Measurements from ENCODE around the gene FAM120B.

FAM120B gene

GRCh38 chr6:170355661-170356060, 49.1 kb downstream of the FAM120B start:
- no peaks in the 10 kb centered on the region for H3K27me3 ChIP-seq (ENCODE audit: insufficient read depth, low read length)
- H3F3A ChIP-seq (ENCODE audit: insufficient read depth, low read length), result no peaks in the 10 kb centered on the region
- no peak overlapping the region for H2AFZ ChIP-seq (ENCODE audit: low read length)
- TF ChIP-seq, protein P1, sequence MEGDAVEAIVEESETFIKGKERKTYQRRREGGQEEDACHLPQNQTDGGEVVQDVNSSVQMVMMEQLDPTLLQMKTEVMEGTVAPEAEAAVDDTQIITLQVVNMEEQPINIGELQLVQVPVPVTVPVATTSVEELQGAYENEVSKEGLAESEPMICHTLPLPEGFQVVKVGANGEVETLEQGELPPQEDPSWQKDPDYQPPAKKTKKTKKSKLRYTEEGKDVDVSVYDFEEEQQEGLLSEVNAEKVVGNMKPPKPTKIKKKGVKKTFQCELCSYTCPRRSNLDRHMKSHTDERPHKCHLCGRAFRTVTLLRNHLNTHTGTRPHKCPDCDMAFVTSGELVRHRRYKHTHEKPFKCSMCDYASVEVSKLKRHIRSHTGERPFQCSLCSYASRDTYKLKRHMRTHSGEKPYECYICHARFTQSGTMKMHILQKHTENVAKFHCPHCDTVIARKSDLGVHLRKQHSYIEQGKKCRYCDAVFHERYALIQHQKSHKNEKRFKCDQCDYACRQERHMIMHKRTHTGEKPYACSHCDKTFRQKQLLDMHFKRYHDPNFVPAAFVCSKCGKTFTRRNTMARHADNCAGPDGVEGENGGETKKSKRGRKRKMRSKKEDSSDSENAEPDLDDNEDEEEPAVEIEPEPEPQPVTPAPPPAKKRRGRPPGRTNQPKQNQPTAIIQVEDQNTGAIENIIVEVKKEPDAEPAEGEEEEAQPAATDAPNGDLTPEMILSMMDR (IDR thresholded peaks at IDR 0.05; ENCODE audit: low read length), result no peak
- no peak for TF ChIP-seq EZH2 (IDR thresholded peaks at IDR 0.05; ENCODE audit: borderline replicate concordance, low read length)
- H3K27ac ChIP-seq (ENCODE audit: low read depth, low read length, poor library complexity, severe bottlenecking), result no peak overlapping the region
- H3K9me2 ChIP-seq (ENCODE audit: low read depth, low read length), result no peaks in the 10 kb centered on the region
- peaks cover 23% of the 10 kb centered on the region for H3K36me3 ChIP-seq (ENCODE audit: insufficient read depth, low read length)
- H3K9me3 ChIP-seq (ENCODE audit: low read length), result no peaks in the 10 kb centered on the region; the same call in 1 of the 2 replicates
- no peak overlapping the region for H3K4me2 ChIP-seq (ENCODE audit: low read length)
- no peaks in the 10 kb centered on the region for H3K4me1 ChIP-seq (ENCODE audit: insufficient read depth, low read length, severe bottlenecking)
- no peak overlapping the region for H3K4me3 ChIP-seq (ENCODE audit: low read depth, low read length, poor library complexity, severe bottlenecking)
- no peak overlapping the region for H3K9ac ChIP-seq (ENCODE audit: low read length)
- H3K79me2 ChIP-seq (ENCODE audit: insufficient read depth, low read length), result no peaks in the 10 kb centered on the region
- H4K20me1 ChIP-seq (ENCODE audit: insufficient read depth, low read length), result no peaks in the 10 kb centered on the region

GRCh38 chr6:170357812-170358211, 51.3 kb downstream of the FAM120B start:
- Histone ChIP-seq H2AFZ (ENCODE audit: low read length) (no peak overlapping the region), H3K4me3 (ENCODE audit: low read depth, low read length, poor library complexity, severe bottlenecking) (no peak overlapping the region), H3K9me2 (ENCODE audit: low read depth, low read length) (no peaks in the 10 kb centered on the region), H3K36me3 (ENCODE audit: insufficient read depth, low read length) (peaks cover 17% of the 10 kb centered on the region), H3F3A (ENCODE audit: insufficient read depth, low read length) (no peaks in the 10 kb centered on the region), H3K9me3 (ENCODE audit: low read length) (no peaks in the 10 kb centered on the region), H3K79me2 (ENCODE audit: insufficient read depth, low read length) (no peaks in the 10 kb centered on the region), H3K4me2 (ENCODE audit: low read length) (no peak overlapping the region), H3K4me1 (ENCODE audit: insufficient read depth, low read length, severe bottlenecking) (no peaks in the 10 kb centered on the region), H3K9ac (ENCODE audit: low read length) (no peak overlapping the region), H4K20me1 (ENCODE audit: insufficient read depth, low read length) (no peaks in the 10 kb centered on the region), H3K27me3 (ENCODE audit: insufficient read depth, low read length) (no peaks in the 10 kb centered on the region), H3K27ac (ENCODE audit: low read depth, low read length, poor library complexity, severe bottlenecking) (no peak overlapping the region)
- TF ChIP-seq, protein P1 (IDR thresholded peaks at IDR 0.05; ENCODE audit: low read length), result no peak
- no peak for TF ChIP-seq EZH2 (IDR thresholded peaks at IDR 0.05; ENCODE audit: borderline replicate concordance, low read length)

- TF ChIP-seq EZH2 (IDR thresholded peaks at IDR 0.05; ENCODE audit: borderline replicate concordance, low read length), result no peak
- TF ChIP-seq, protein P1 (IDR thresholded peaks at IDR 0.05; ENCODE audit: low read length), result no peak
- Histone ChIP-seq H3K4me1 (ENCODE audit: insufficient read depth, low read length, severe bottlenecking) (no peaks in the 10 kb centered on the region), H3K27me3 (ENCODE audit: insufficient read depth, low read length) (no peaks in the 10 kb centered on the region)
These were observed 51.9 kb downstream of the FAM120B start for GRCh38 chr6:170358496-170358895.

More at GRCh38 chr6:170358496-170358895, 51.9 kb downstream of the FAM120B start:
- H2AFZ ChIP-seq (ENCODE audit: low read length), result no peak overlapping the region
- no peak overlapping the region for H3K4me3 ChIP-seq (ENCODE audit: low read depth, low read length, poor library complexity, severe bottlenecking)
- no peak overlapping the region for H3K9ac ChIP-seq (ENCODE audit: low read length)
- no peaks in the 10 kb centered on the region for H3K9me2 ChIP-seq (ENCODE audit: low read depth, low read length)
- no peaks in the 10 kb centered on the region for H3F3A ChIP-seq (ENCODE audit: insufficient read depth, low read length)
- no peak overlapping the region for H3K4me2 ChIP-seq (ENCODE audit: low read length)
- no peaks in the 10 kb centered on the region for H3K79me2 ChIP-seq (ENCODE audit: insufficient read depth, low read length)
- H3K9me3 ChIP-seq (ENCODE audit: low read length), result no peaks in the 10 kb centered on the region
- H3K27ac ChIP-seq (ENCODE audit: low read depth, low read length, poor library complexity, severe bottlenecking), result no peak overlapping the region
- H3K36me3 ChIP-seq (ENCODE audit: insufficient read depth, low read length), result peaks cover 20% of the 10 kb centered on the region; the same call in 1 of the 2 replicates
- H4K20me1 ChIP-seq (ENCODE audit: insufficient read depth, low read length), result no peaks in the 10 kb centered on the region
